ENCODE results near the gene KDM2A. TPM values are rescaled to one million over a fixed set of nuclear protein-coding genes. Genes with fewer than 3 reads are reported as not detected.
A peak's percentile ranks its signal among the peaks of the same experiment; 100 is the strongest.
"Not testable (repeated sequence)": the region's sequence is repeated elsewhere in the genome, so short reads cannot be mapped to it uniquely, and the experiment has no call there.

KDM2A gene
- total and polyA plus RNA-seq, 2 donors (not counting 3 experiments of a cell fraction or from before 2014, with no cell fraction given) = 72.2 to 79.5 TPM

GRCh38 chr11:67260885-67261639, 142.0 kb downstream of the KDM2A start:
- H3K9me3 ChIP-seq (replicated peaks; ENCODE audit: control insufficient read depth, insufficient read depth, low read length); H3K4me1 ChIP-seq (ENCODE audit: control insufficient read depth, extremely low read depth, insufficient read depth, low read length); H3K9ac ChIP-seq (replicated peaks; ENCODE audit: extremely low read depth, insufficient read depth, low read length); BruUV-seq (replicated peaks); H3K79me2 ChIP-seq (ENCODE audit: control insufficient read depth, insufficient read depth, low read length); H3K27me3 ChIP-seq (ENCODE audit: control insufficient read depth in 2 of 2, insufficient read depth in 2 of 2, low read length in 2 of 2); H3K36me3 ChIP-seq (ENCODE audit: control insufficient read depth in 2 of 2, extremely low read depth in 1 of 2, insufficient read depth in 2 of 2, low read length in 2 of 2); H3K27ac ChIP-seq (ENCODE audit: insufficient read depth, low read depth, low read length); H3K9me1 ChIP-seq (replicated peaks; ENCODE audit: control insufficient read depth, extremely low read depth, insufficient read depth, low read length); dilution Hi-C loops (cut with MboI; ENCODE audit: extremely low pct_ligation_motif_present, low sequenced_read_pairs); H4K20me1 ChIP-seq (replicated peaks; ENCODE audit: control insufficient read depth, extremely low read depth, insufficient read depth, low read length): not testable (repeated sequence)
- DNase-seq (ENCODE audit: low read depth, low spot score) = peak; percentile 66
- peak overlapping the region; percentile 44 for H3K4me2 ChIP-seq (ENCODE audit: insufficient read depth, low read length)
- POLR2A ChIA-PET = interaction anchor here (0.6 to 1.3 kb wide), 3 partner anchors 8 to 59 kb away, joined by 3 to 6 read pairs (median 4); no protein-coding TSS in a partner anchor
- peak; percentile 43 for TF ChIP-seq POLR2A (IDR thresholded peaks at IDR 0.05; ENCODE audit: low read depth, low read length)
- H3K4me3 ChIP-seq (replicated peaks in 1 of 3; ENCODE audit: insufficient read depth in 1 of 3, low read depth in 1 of 3, low read length in 3 of 3) = peak overlapping the region in 1 of 3 experiments; percentile 11
- H2AFZ ChIP-seq (ENCODE audit: low read depth, low read length) = peak overlapping the region; percentile 73
- intact Hi-C loops (cut with micrococcal nuclease) = loop anchor here (10.0 kb wide), 1 partner anchor 244 kb away; the partner anchor contains the start of genes CDK2AP2 and PITPNM1
- CTCF ChIA-PET = interaction anchor here (0.7 to 4.9 kb wide), 19 partner anchors 7 to 206 kb away, joined by 3 to 151 read pairs (median 8); partner anchors contain the start of genes ANKRD13D and CLCF1
- peak; percentile 81 for FAIRE-seq

- no TSS peak for BruUV-seq (replicated peaks)
- H3K27me3 ChIP-seq (ENCODE audit: control insufficient read depth in 2 of 2, insufficient read depth in 2 of 2, low read length in 2 of 2) = no peaks in the 10 kb centered on the region
- H4K20me1 ChIP-seq (replicated peaks; ENCODE audit: control insufficient read depth, extremely low read depth, insufficient read depth, low read length) = no peaks in the 10 kb centered on the region
- dilution Hi-C loops (cut with MboI; ENCODE audit: extremely low pct_ligation_motif_present, low sequenced_read_pairs) = no loop called here
- H3K4me1 ChIP-seq (ENCODE audit: control insufficient read depth, extremely low read depth, insufficient read depth, low read length) = peaks cover 6% of the 10 kb centered on the region
- H3K9me3 ChIP-seq (replicated peaks; ENCODE audit: control insufficient read depth, insufficient read depth, low read length) = no peaks in the 10 kb centered on the region
- no peak overlapping the region for H3K9ac ChIP-seq (replicated peaks; ENCODE audit: extremely low read depth, insufficient read depth, low read length)
- peak overlapping the region; percentile 44 for H3K4me2 ChIP-seq (ENCODE audit: insufficient read depth, low read length)
- intact Hi-C loops (cut with micrococcal nuclease) = loop anchor here (10.0 kb wide), 1 partner anchor 243 kb away; the partner anchor contains the start of genes CDK2AP2 and PITPNM1
- peaks cover 0 to 2% of the 10 kb centered on the region in 2 experiments for H3K36me3 ChIP-seq (ENCODE audit: control insufficient read depth in 2 of 2, extremely low read depth in 1 of 2, insufficient read depth in 2 of 2, low read length in 2 of 2)
- H2AFZ ChIP-seq (ENCODE audit: low read depth, low read length) = peak overlapping the region; percentile 63
- no peak for FAIRE-seq
- peak; percentile 14 to 42 for TF ChIP-seq CTCF (IDR thresholded peaks at IDR 0.05; ENCODE audit: extremely low read depth in 1 of 2, insufficient read depth in 1 of 2, low read depth in 1 of 2, low read length in 2 of 2)
- no peak for TF ChIP-seq POLR2AphosphoS5 (IDR thresholded peaks at IDR 0.05; ENCODE audit: insufficient read depth, low read depth, low read length)
- TF ChIP-seq GATA2 (IDR thresholded peaks at IDR 0.05; ENCODE audit: insufficient read depth, insufficient read length, low read depth, low read length) = no peak
- no peak for DNase-seq (ENCODE audit: low read depth, low spot score)
- no peak overlapping the region for H3K27ac ChIP-seq (ENCODE audit: insufficient read depth, low read depth, low read length)
- ChIA-PET CTCF (interaction anchor here (0.7 to 4.9 kb wide), 28 partner anchors 8 to 207 kb away, joined by 3 to 151 read pairs (median 6); partner anchors contain the start of genes ANKRD13D and CLCF1), POLR2A (interaction anchor here (0.6 to 1.3 kb wide), 3 partner anchors 9 to 58 kb away, joined by 3 to 6 read pairs (median 4); no protein-coding TSS in a partner anchor)
- no peaks in the 10 kb centered on the region for H3K9me1 ChIP-seq (replicated peaks; ENCODE audit: control insufficient read depth, extremely low read depth, insufficient read depth, low read length)
- peak overlapping the region in 1 of 3 experiments; percentile 11 for H3K4me3 ChIP-seq (replicated peaks in 1 of 3; ENCODE audit: insufficient read depth in 1 of 3, low read depth in 1 of 3, low read length in 3 of 3)
- no peaks in the 10 kb centered on the region for H3K79me2 ChIP-seq (ENCODE audit: control insufficient read depth, insufficient read depth, low read length)
Measured at GRCh38 chr11:67261640-67261945, 142.5 kb downstream of the KDM2A start.
